HG03571 (cell line): Measurements from ENCODE around the gene CDH23.

Source experiments
- ATAC-seq: cut with Tn5 transposase; IDR thresholded peaks from one replicate; pipeline ENCODE4 v1.9.1; 2021; ENCODE audit not compliant: unreplicated experiment

The CDH23 gene

DNA sequence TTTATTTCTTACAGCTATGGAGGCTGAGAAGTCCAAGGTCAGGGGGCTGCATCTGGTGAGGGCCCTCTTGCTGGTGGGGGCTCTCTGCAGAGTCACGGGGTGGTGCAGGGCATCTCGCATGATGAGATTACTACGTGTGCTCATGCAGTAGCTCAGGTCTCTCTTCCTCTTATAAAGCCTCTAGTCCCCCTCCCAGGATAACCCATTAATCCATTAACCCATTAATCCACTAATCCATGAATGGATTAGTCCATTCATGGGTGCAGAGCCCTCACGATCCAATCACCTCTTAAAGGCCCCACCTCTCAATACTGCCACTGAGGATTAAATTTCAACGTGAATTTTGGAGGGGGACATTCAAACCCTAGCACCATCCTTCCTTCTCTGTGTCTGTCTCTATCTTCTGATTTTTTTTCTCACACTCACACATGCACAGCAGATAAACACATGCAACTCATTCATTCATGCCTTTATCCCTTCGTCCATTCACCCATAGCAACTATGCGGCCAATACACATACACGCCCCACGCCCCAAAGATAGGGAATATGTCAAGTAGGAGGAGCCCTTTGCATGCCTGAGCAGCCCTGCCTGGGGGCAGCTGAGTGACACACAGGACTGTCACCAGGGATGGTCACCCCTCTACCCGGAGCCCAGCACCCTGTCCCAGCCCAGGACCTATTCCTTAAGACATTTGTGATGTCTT lies 236.3 kb downstream of the CDH23 start:
- no peak for ATAC-seq

DNA sequence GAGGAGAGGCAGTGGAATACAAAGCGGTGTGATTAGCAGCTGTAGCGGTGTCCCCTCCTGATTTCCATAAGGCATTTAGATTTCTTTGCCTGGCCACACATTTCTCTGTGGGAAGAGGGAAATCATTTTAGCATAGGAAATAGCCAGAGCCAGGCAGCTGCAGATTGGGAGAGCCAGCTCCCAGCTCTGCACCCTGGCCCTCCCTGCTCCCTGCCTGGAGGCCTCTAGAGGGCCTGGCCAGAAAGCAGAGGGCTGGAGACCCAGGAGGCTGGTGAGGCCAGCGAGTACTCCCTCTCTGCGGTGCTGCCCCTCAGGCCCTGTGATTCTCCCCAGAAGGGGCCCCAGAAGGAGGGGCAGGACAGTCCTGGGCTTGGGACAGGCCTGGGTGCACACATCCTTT lies 237.2 kb downstream of the CDH23 start:
- no peak for ATAC-seq

- ATAC-seq, result no peak
These were observed 237.9 kb downstream of the CDH23 start for GRCh38 chr10:71634531-71635164.

GRCh38 chr10:71635251-71635866 lies 238.6 kb downstream of the CDH23 start:
- ATAC-seq, result no peak

- no peak for ATAC-seq
These were observed 239.1 kb downstream of the CDH23 start for GRCh38 chr10:71635867-71636266.

- no peak for ATAC-seq
These were observed 239.9 kb downstream of the CDH23 start for GRCh38 chr10:71636588-71636987.

DNA sequence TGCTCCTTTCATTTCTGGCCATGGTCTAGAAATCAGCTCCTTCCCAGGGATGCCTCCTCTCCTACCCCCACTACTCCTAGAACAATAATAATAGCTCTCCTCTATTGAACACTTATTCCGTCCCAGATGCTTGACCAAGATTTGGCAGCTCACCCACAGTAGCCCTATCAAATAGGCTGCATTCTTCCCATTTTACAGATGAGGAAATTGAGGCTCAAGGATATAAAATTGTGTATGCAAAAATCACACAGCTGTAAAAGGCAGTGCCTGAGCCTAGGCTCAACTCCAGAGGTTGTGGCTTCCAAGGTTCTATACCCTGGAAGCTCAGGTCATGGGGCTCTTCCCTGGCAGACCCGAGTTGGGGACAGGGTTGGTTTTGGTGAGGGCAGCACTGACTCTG lies 240.6 kb downstream of the CDH23 start:
- ATAC-seq, result no peak

DNA sequence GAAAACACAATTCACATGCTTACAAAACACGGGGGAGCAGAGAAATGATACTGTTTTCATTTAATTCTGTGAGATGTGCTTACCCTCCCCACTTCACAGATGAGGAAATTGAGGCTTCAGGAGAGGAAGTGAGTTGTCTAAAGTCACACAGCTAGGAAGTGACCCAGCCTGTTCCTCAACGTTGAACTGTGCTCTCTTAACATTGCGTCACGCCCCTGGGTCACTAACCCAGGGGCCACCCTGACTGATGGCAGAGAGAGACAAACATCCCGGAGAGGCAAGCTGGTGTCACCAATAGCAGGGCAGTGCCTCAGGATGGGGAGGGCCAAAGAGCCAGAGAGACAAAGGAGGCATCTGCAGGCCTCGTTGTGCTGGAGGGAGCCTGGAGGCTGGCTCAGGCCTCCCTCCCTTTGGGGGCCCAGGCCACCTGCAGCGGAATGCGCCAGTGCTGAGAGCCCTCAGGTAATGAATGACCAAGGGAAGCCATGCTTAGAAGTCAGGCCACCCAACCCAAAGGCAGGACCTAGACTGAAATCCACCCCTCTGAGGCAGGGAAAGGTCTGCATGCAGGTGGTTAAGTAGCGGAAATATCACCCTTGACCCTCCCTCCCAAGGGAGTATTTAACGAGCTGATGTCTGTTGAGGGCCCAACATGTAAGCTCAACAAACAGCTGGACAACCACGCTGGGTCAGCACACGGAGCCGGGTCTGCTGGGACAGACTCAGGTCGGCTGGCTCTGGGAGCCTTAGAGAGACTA lies 241.5 kb downstream of the CDH23 start:
- ATAC-seq, result no peak

GRCh38 chr10:71638822-71639719 lies 242.4 kb downstream of the CDH23 start:
- ATAC-seq, result no peak

DNA sequence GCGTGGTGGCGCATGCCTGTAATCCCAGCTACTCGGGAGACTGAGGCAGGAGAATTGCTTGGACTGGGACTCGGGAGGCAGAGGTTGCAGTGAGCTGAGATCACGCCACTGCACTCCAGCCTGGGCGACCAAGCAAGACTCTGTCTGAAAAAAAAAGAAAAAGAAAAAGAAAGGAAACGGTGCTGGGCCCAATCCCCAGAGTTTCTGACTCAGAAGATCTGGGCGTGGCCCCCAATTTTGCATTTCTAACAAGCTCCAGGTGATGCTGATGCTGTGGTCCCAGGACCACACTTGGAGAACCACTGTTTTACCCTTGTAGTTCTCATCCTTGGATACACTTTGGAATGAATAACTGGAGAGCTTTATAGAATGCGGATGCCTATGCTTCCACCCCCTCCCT lies 243.9 kb downstream of the CDH23 start:
- ATAC-seq, result no peak

DNA sequence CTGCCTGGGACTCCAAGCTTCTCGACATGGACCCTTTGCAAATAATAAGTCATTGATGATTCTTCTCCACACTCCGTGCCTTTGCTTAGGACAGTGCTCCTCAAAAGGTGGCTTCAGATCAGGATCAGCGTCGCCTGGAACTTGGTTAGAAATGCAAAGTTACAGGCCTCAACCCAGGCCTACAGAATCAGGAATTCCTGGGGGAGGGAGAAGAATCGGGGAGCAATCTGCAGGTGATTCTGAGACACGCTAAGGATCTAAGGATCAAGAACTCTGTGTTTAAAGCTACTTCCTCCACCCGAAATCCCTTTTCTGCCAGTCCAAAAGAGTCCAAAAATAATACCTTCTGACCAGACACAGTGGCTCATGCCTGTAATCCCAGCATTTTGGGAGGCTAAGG lies 244.7 kb downstream of the CDH23 start:
- no peak for ATAC-seq

- no peak for ATAC-seq
These were observed 245.3 kb downstream of the CDH23 start for GRCh38 chr10:71641986-71642385.

- ATAC-seq, result no peak
These were observed 247.2 kb downstream of the CDH23 start for GRCh38 chr10:71643904-71644303.

DNA sequence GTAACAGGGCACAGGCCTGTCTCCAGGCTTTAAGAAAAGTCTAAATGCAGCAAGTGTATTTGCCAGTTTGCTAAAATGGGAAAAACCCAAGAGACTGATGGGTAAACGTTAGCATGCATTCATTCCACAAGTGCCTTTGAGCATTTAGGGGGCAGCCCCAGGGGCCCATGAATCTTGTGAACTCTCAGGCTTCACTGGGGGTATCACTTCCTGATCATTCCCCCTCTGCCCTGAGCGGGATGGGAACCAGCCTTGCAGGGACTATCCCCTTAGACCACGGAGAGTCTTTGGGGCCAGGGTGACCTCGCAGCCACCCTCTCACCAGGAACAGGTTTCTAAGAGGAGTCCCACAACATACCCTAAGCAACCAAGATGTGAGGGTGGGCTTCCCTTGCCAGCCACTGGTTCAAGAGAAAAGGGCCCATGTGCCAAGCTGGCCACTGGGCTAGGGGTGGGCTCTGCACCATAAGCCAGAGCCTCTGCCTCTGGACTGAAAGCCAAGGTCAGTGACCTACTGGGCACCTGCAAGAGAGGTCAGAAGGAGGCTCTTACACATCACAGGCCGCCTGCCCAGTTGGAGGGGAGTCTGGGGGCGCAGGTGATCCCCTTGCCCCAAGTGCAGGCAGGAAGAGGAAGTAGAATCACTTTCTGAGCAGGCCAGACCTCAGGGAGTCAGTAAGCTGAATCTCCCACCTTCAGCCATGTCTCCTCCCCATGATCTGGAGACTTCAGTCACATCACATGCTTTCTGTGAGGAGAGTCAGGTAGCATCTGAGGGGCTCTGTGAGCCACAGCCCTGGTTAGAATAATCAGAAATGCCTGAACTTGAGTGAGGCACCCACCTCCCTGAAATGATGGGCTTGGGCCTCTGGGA lies 247.8 kb downstream of the CDH23 start:
- ATAC-seq, result no peak

DNA sequence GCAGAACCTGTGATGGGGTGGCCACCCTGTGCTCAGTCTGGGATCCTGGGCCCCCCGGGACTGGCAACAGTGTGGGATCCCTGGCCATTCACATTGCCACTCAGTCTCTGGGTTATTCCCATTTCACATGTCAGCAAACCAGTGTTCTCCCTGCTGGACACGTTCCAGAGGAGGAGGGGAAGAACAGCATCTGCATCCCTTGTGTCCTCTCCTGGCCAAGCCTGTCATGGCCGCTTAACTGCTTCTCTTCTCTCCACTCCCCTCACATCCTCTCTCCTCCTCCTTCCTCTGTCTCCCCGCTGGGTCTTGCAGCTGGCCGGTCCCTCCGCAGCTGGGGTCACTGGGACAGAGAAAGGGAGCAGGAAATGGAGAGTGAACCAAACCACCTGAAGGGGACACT lies 248.5 kb downstream of the CDH23 start:
- no peak for ATAC-seq

- no peak for ATAC-seq
These were observed 249.3 kb downstream of the CDH23 start for GRCh38 chr10:71646037-71646436.

GRCh38 chr10:71646592-71647292 lies 250.0 kb downstream of the CDH23 start:
- no peak for ATAC-seq

- ATAC-seq, result no peak
These were observed 251.0 kb downstream of the CDH23 start for GRCh38 chr10:71647526-71648253.
